Keratinocyte (primary cell): ENCODE results near the gene SHROOM3. TPM values are rescaled to one million over a fixed set of nuclear protein-coding genes. Genes with fewer than 3 reads are reported as not detected.

Experiments
- DNase-seq: peaks from one replicate; pipeline ENCODE4 v3.0.0-alpha.2; 2011; ENCODE audit warnings: low read depth, missing footprints, low spot score
- FAIRE-seq: peaks from 2 replicates; lab custom pipeline; 2011; peaks lifted over from hg19 to GRCh38; lab: Jason Lieb, UNC
- H2AFZ ChIP-seq: 2 replicates; pipeline ENCODE4 v1.6.0; 2012; ENCODE audit warnings: low read length, control low read depth, inconsistent platforms; ENCODE audit not compliant: control insufficient read depth
- H3K27ac ChIP-seq: 2 replicates; pipeline ENCODE4 v1.5.1; 2011; ENCODE audit warnings: low read length; ENCODE audit not compliant: control insufficient read depth, insufficient read depth
- H3K27me3 ChIP-seq: 3 replicates; pipeline ENCODE4 v1.6.0; 2011; ENCODE audit warnings: low read length; ENCODE audit not compliant: control insufficient read depth, insufficient read depth; ENCODE audit errors: extremely low read depth
- H3K36me3 ChIP-seq, 2 experiments: 2 replicates in 1 of 2; 3 replicates in 1 of 2; pipeline ENCODE4 v1.5.1; 2011; ENCODE audit warnings: low read length in 2 of 2, mild to moderate bottlenecking in 1 of 2; ENCODE audit not compliant: control insufficient read depth in 2 of 2, insufficient read depth in 2 of 2; ENCODE audit errors: extremely low read depth in 1 of 2
- H3K4me1 ChIP-seq: 3 replicates; pipeline ENCODE4 v1.5.1; 2011; ENCODE audit warnings: low read length; ENCODE audit not compliant: control insufficient read depth, insufficient read depth; ENCODE audit errors: extremely low read depth
- H3K4me2 ChIP-seq: 3 replicates; pipeline ENCODE4 v1.6.0; 2011; ENCODE audit warnings: low read depth, low read length; ENCODE audit not compliant: control insufficient read depth, insufficient read depth; ENCODE audit errors: extremely low read depth
- H3K4me3 ChIP-seq, 3 experiments: fragments of 200-600 bp in 1 of 3; sonication (generic) in 1 of 3; 2 replicates in 2 of 3; 3 replicates in 1 of 3; pipeline ENCODE4 v1.5.1; 2011 to 2016; ENCODE audit warnings: low read length in 3 of 3, mild to moderate bottlenecking in 3 of 3, control low read depth in 2 of 3, inconsistent platforms in 1 of 3, low read depth in 1 of 3, mixed read lengths in 1 of 3, mixed run types in 1 of 3, moderate library complexity in 1 of 3; ENCODE audit not compliant: control insufficient read depth in 2 of 3, insufficient read depth in 2 of 3; ENCODE audit errors: extremely low read depth in 1 of 3
- H3K79me2 ChIP-seq: 2 replicates; pipeline ENCODE4 v1.6.0; 2012; ENCODE audit warnings: low read length; ENCODE audit not compliant: control insufficient read depth, insufficient read depth
- H3K9ac ChIP-seq: 3 replicates; pipeline ENCODE4 v1.6.0; 2011; ENCODE audit warnings: low read length; ENCODE audit not compliant: control insufficient read depth, insufficient read depth; ENCODE audit errors: extremely low read depth
- H3K9me1 ChIP-seq: 3 replicates; pipeline ENCODE4 v1.6.0; 2011; ENCODE audit warnings: low read length; ENCODE audit not compliant: control insufficient read depth, insufficient read depth; ENCODE audit errors: extremely low read depth
- H3K9me3 ChIP-seq: 2 replicates; pipeline ENCODE4 v1.5.1; 2012; ENCODE audit warnings: low read depth, low read length; ENCODE audit not compliant: control insufficient read depth
- H4K20me1 ChIP-seq: 3 replicates; pipeline ENCODE4 v1.6.0; 2011; ENCODE audit warnings: low read length; ENCODE audit not compliant: control insufficient read depth, insufficient read depth; ENCODE audit errors: extremely low read depth
- EZH2 ChIP-seq: IDR thresholded peaks from one replicate; pipeline ENCODE4 v1.6.1; 2012; ENCODE audit warnings: inconsistent platforms, mild to moderate bottlenecking, low read length, moderate library complexity
- dilution Hi-C: fragments of 300-500 bp; cut with MboI; formaldehyde crosslinking; loops from one replicate; pipeline ENCODE4 v1.7.0; 2020; ENCODE audit warnings: low sequenced_read_pairs; ENCODE audit not compliant: extremely low pct_ligation_motif_present
- polyA plus RNA-seq, 5 experiments: library from polyadenylated mRNA; depleted of rRNA in 3 of 5; stranded (reverse) in 3 of 5; stranded (forward) in 1 of 5; unstranded in 1 of 5; fragments of >200 nt; gene quantifications; 1 replicate in 1 of 5; 2 replicates in 3 of 5; 3 replicates in 1 of 5; pipeline versions ENCODE4 v1.2.1 to v1.2.3, GENCODE V29; 2011 to 2012; ENCODE audit warnings: missing spikeins in 2 of 5, low read depth in 1 of 5, low replicate concordance in 1 of 5
- TF ChIP-seq, protein P1 (sequence below), 3 experiments: IDR thresholded peaks in 1 of 3; conservative IDR thresholded peaks in 1 of 3; optimal IDR thresholded peaks in 1 of 3; 2 replicates in 2 of 3; 3 replicates in 1 of 3; pipeline versions ENCODE3 to v1.5.1; 2011; ENCODE audit warnings: low read length in 3 of 3, mild to moderate bottlenecking in 3 of 3, moderate library complexity in 2 of 3, control low read depth in 1 of 3, inconsistent platforms in 1 of 3; ENCODE audit not compliant: insufficient read depth in 2 of 3; ENCODE audit errors: extremely low read depth in 1 of 3

SHROOM3 gene
- polyA plus RNA-seq, 1 donor (not counting 4 experiments of a cell fraction or from before 2014, with no cell fraction given) = 4.9 TPM

GRCh38 chr4:76597423-76597979 lies 162.5 kb downstream of the SHROOM3 start:
- Histone ChIP-seq H3K9me3 (no peaks in the 10 kb centered on the region), H3K9me1 (no peaks in the 10 kb centered on the region), H3K4me3 (no peak overlapping the region), H3K79me2 (no peaks in the 10 kb centered on the region), H3K4me1 (no peaks in the 10 kb centered on the region), H3K27me3 (peaks cover 2% of the 10 kb centered on the region), H3K9ac (no peak overlapping the region), H2AFZ (no peak overlapping the region), H3K27ac (no peak overlapping the region), H3K36me3 (no peaks in the 10 kb centered on the region), H4K20me1 (no peaks in the 10 kb centered on the region), H3K4me2 (no peak overlapping the region)
- TF ChIP-seq, protein P1, sequence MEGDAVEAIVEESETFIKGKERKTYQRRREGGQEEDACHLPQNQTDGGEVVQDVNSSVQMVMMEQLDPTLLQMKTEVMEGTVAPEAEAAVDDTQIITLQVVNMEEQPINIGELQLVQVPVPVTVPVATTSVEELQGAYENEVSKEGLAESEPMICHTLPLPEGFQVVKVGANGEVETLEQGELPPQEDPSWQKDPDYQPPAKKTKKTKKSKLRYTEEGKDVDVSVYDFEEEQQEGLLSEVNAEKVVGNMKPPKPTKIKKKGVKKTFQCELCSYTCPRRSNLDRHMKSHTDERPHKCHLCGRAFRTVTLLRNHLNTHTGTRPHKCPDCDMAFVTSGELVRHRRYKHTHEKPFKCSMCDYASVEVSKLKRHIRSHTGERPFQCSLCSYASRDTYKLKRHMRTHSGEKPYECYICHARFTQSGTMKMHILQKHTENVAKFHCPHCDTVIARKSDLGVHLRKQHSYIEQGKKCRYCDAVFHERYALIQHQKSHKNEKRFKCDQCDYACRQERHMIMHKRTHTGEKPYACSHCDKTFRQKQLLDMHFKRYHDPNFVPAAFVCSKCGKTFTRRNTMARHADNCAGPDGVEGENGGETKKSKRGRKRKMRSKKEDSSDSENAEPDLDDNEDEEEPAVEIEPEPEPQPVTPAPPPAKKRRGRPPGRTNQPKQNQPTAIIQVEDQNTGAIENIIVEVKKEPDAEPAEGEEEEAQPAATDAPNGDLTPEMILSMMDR (optimal IDR thresholded peaks at IDR 0.05 in 1 of 3, IDR thresholded peaks at IDR 0.05 in 1 of 3, conservative IDR thresholded peaks at IDR 0.05 in 1 of 3; ENCODE audit: extremely low read depth in 1 of 3, insufficient read depth in 2 of 3, low read length in 3 of 3) = no peak
- no peak for TF ChIP-seq EZH2
- FAIRE-seq = no peak
- dilution Hi-C loops = no loop called here
- no peak for DNase-seq

- H3K79me2 ChIP-seq = no peaks in the 10 kb centered on the region
- FAIRE-seq (no peak), DNase-seq (no peak)
- dilution Hi-C loops = no loop called here
- H3K27me3 ChIP-seq = peaks cover 2% of the 10 kb centered on the region
- TF ChIP-seq, protein P1 (optimal IDR thresholded peaks at IDR 0.05 in 1 of 3, IDR thresholded peaks at IDR 0.05 in 1 of 3, conservative IDR thresholded peaks at IDR 0.05 in 1 of 3; ENCODE audit: extremely low read depth in 1 of 3, insufficient read depth in 2 of 3, low read length in 3 of 3) = no peak
- TF ChIP-seq EZH2 = no peak
- no peaks in the 10 kb centered on the region for H3K4me1 ChIP-seq
- H2AFZ ChIP-seq = no peak overlapping the region
- H3K9me3 ChIP-seq = no peaks in the 10 kb centered on the region
- H3K36me3 ChIP-seq = no peaks in the 10 kb centered on the region
- H3K9ac ChIP-seq = no peak overlapping the region
- no peaks in the 10 kb centered on the region for H4K20me1 ChIP-seq
- H3K4me3 ChIP-seq = no peak overlapping the region
- H3K27ac ChIP-seq = no peak overlapping the region
- H3K4me2 ChIP-seq = no peak overlapping the region
- no peaks in the 10 kb centered on the region for H3K9me1 ChIP-seq
Measured at GRCh38 chr4:76600447-76600846, 165.4 kb downstream of the SHROOM3 start.
